Mucosa of rectum (tissue), 2 donors: ENCODE results near the gene SMAD5.

Experiments
- H3K27ac ChIP-seq, 2 donors: one replicate each; pipeline ENCODE4 v1.7.0; 2013; ENCODE audit warnings: inconsistent platforms in 2 of 2, low read depth in 2 of 2, low read length in 2 of 2
- H3K27me3 ChIP-seq, 2 donors: one replicate each; pipeline ENCODE4 v1.7.0; 2013; ENCODE audit warnings: low read length in 2 of 2; ENCODE audit not compliant: control insufficient read depth in 2 of 2, insufficient read depth in 2 of 2
- H3K36me3 ChIP-seq, 2 donors: one replicate each; pipeline ENCODE4 v1.7.0; 2013; ENCODE audit warnings: low read length in 2 of 2; ENCODE audit not compliant: control insufficient read depth in 2 of 2, insufficient read depth in 2 of 2
- H3K4me1 ChIP-seq, 2 donors: one replicate each; pipeline ENCODE4 v1.7.0; 2013; ENCODE audit warnings: low read length in 2 of 2, mild to moderate bottlenecking in 1 of 2; ENCODE audit not compliant: control insufficient read depth in 2 of 2, insufficient read depth in 2 of 2
- H3K4me3 ChIP-seq, 2 donors: one replicate each; pipeline ENCODE4 v1.7.0; 2013; ENCODE audit warnings: low read length in 2 of 2
- H3K9ac ChIP-seq, 2 donors: one replicate each; pipeline ENCODE4 v1.7.0; 2013; ENCODE audit warnings: low read length in 2 of 2, low read depth in 1 of 2, mild to moderate bottlenecking in 1 of 2
- H3K9me3 ChIP-seq, 2 donors: one replicate each; pipeline ENCODE4 v1.7.0; 2013; ENCODE audit warnings: low read length in 2 of 2; ENCODE audit not compliant: control insufficient read depth in 2 of 2
- donor health status: healthy.
- donor health status: Normal muscosa, but diverticular disease.

SMAD5 gene

DNA sequence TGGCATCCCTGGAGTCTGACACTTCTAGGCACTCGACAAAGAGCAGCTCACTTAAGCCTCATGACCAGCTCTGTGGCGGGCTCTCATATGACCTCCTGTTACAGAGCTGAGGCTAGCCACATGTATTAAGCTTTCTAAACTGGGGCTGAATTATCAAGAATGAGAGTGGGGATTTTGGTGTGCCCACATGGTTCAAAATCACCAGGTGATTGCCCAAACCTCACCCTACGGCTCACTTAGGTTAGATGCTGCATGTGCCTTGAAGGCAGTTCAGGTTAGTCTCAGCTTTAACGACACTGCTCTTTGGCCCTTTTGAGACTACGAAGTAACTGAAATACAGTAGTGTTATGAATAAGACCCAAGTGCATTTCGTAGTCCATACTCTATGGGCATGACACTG is 99.7 kb downstream of the SMAD5 start:
- no peaks in the 10 kb centered on the region for H3K9me3 ChIP-seq
- H3K9ac ChIP-seq = no peak overlapping the region
- H3K27me3 ChIP-seq = no peaks in the 10 kb centered on the region
- no peaks in the 10 kb centered on the region for H3K36me3 ChIP-seq
- H3K4me3 ChIP-seq = no peak overlapping the region
- H3K4me1 ChIP-seq = no peaks in the 10 kb centered on the region
- no peak overlapping the region for H3K27ac ChIP-seq
